Measurements from ENCODE around the gene PTGS1. TPM values are rescaled to one million over a fixed set of nuclear protein-coding genes. Genes with fewer than 3 reads are reported as not detected.

PTGS1 gene
- total RNA-seq, 4 donors from 2014 or later: 4.5 to 9.5 (median 5.2) TPM

- TF ChIP-seq CTCF (IDR thresholded peaks at IDR 0.05; ENCODE audit: low read depth): no peak
Observed at GRCh38 chr9:122338994-122339393, 31.8 kb upstream of the PTGS1 start.

GRCh38 chr9:122339579-122339978 lies 31.2 kb upstream of the PTGS1 start:
- TF ChIP-seq CTCF (IDR thresholded peaks at IDR 0.05; ENCODE audit: low read depth): no peak

- TF ChIP-seq CTCF (IDR thresholded peaks at IDR 0.05; ENCODE audit: low read depth): no peak
Observed at GRCh38 chr9:122340161-122340560, 30.7 kb upstream of the PTGS1 start.

- no peak for TF ChIP-seq CTCF (IDR thresholded peaks at IDR 0.05; ENCODE audit: low read depth)
Observed at GRCh38 chr9:122342323-122343050, 28.3 kb upstream of the PTGS1 start.

- no peak for TF ChIP-seq CTCF (IDR thresholded peaks at IDR 0.05; ENCODE audit: low read depth)
Observed at GRCh38 chr9:122346478-122347347, 24.1 kb upstream of the PTGS1 start.

GRCh38 chr9:122347348-122348287 lies 23.2 kb upstream of the PTGS1 start:
- TF ChIP-seq CTCF (IDR thresholded peaks at IDR 0.05; ENCODE audit: low read depth): no peak
